Measurements from ENCODE around the gene ZNF683. TPM values are rescaled to one million over a fixed set of nuclear protein-coding genes. Genes with fewer than 3 reads are reported as not detected.

ZNF683 gene
- total and polyA plus RNA-seq, 10 of the 15 experiments (the other 5 are each of a cell fraction or from before 2014, with no cell fraction given) = not detected

DNA sequence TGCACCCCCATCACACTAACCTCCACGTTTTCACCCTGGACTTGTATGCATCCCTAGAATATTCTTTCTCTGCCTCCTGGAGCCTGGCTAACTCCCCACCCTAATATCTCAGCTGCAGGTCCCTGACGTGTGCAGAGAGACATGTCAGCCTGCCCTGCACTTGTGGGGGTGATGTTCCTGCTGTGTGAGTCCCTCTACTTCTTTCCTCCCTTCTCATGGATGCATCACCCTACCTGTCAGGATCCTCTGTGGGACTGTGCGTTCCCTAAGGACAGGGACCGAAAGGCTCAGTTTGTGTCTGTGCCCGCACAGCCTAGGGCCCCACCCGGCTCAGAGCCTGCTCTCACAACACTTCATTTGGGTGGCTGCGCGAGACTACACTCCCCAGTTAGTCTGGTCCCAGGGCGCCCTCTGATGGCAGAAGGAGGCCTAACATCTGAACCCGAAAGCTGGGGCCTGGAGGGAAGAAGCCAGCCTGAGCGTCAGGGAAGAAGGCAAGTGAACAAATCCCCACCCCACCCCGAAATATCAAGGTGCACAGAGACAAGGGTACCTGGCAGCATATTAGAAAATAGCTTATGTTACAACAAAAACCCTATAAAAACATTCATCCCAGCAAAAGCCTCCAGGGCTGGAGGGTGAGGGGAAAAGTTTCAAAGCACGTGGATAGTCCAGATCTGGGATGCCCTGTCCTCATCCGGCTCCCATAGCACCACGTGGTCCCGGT lies 51.1 kb downstream of the ZNF683 start (continued):
- TF ChIP-seq ZNF687 (IDR thresholded peaks at IDR 0.05) (no peak), BHLHE40 (IDR thresholded peaks at IDR 0.05; ENCODE audit: borderline replicate concordance in 1 of 2, low read depth in 2 of 2, low read length in 1 of 2) (peak; percentile 43 to 49; a peak in 3 of 4 replicates), SMARCA5 (IDR thresholded peaks at IDR 0.05) (peak; percentile 86; the same call in 1 of the 2 replicates), GATAD2B (conservative IDR thresholded peaks at IDR 0.05; ENCODE audit: low read depth) (0 out of 2 replicates have a peak, but pooled peaks have one; percentile 31), RB1 (IDR thresholded peaks at IDR 0.05; ENCODE audit: borderline replicate concordance) (peak; percentile 60), STAT3 (IDR thresholded peaks at IDR 0.05; ENCODE audit: low read depth, low read length) (0 out of 2 replicates have a peak, but pooled peaks have one; percentile 33), ZNF24 (IDR thresholded peaks at IDR 0.05) (peak; percentile 35; the same call in 1 of the 2 replicates), LARP7 (IDR thresholded peaks at IDR 0.05) (0 out of 2 replicates have a peak, but pooled peaks have one; percentile 38), MLLT1 (IDR thresholded peaks at IDR 0.05) (0 out of 2 replicates have a peak, but pooled peaks have one; percentile 27), SUZ12 (IDR thresholded peaks at IDR 0.05; ENCODE audit: unreplicated experiment) (no peak), IKZF1 (conservative IDR thresholded peaks at IDR 0.05) (peak; percentile 30; the same call in 1 of the 2 replicates), NBN (IDR thresholded peaks at IDR 0.05) (peak; percentile 62), ESRRA (IDR thresholded peaks at IDR 0.05; ENCODE audit: low read length) (no peak), RAD21 (IDR thresholded peaks at IDR 0.05; ENCODE audit: insufficient read depth, low read depth, low read length) (peak; percentile 99), MYB (IDR thresholded peaks at IDR 0.05; ENCODE audit: borderline replicate concordance, low read depth, low read length) (no peak), SREBF2 (IDR thresholded peaks at IDR 0.05; ENCODE audit: low read length) (no peak), SMAD5 (IDR thresholded peaks at IDR 0.05; ENCODE audit: low read depth) (no peak), CREB1 (IDR thresholded peaks at IDR 0.05; ENCODE audit: low read depth) (peak; percentile 26; the same call in 1 of the 2 replicates), ZBED1 (IDR thresholded peaks at IDR 0.05; ENCODE audit: borderline replicate concordance) (no peak)
- TF ChIP-seq, protein P1, sequence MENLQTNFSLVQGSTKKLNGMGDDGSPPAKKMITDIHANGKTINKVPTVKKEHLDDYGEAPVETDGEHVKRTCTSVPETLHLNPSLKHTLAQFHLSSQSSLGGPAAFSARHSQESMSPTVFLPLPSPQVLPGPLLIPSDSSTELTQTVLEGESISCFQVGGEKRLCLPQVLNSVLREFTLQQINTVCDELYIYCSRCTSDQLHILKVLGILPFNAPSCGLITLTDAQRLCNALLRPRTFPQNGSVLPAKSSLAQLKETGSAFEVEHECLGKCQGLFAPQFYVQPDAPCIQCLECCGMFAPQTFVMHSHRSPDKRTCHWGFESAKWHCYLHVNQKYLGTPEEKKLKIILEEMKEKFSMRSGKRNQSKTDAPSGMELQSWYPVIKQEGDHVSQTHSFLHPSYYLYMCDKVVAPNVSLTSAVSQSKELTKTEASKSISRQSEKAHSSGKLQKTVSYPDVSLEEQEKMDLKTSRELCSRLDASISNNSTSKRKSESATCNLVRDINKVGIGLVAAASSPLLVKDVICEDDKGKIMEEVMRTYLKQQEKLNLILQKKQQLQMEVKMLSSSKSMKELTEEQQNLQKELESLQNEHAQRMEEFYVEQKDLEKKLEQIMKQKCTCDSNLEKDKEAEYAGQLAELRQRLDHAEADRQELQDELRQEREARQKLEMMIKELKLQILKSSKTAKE (IDR thresholded peaks at IDR 0.05; ENCODE audit: low read depth, poor library complexity, severe bottlenecking) = peak; percentile 55
